Transverse colon (tissue), 4 donors: ENCODE data around the gene FLG. TPM values are rescaled to one million over a fixed set of nuclear protein-coding genes. Genes with fewer than 3 reads are reported as not detected.
"Not testable (repeated sequence)": the region's sequence is repeated elsewhere in the genome, so short reads cannot be mapped to it uniquely, and the experiment has no call there.

Experiments
- DNase-seq: peaks from one replicate; pipeline ENCODE4 v3.0.0-alpha.2; 2019
- H3K27ac ChIP-seq, 4 donors: fragments of 200-600 bp; sonication (generic); 2 replicates each; pipeline ENCODE4 v1.5.1; 2016 to 2018; ENCODE audit warnings: inconsistent platforms in 4 of 4
- H3K27me3 ChIP-seq: fragments of 200-600 bp; sonication (generic); 2 replicates; pipeline ENCODE4 v1.5.1; 2017; ENCODE audit warnings: inconsistent platforms
- H3K36me3 ChIP-seq, 4 donors: fragments of 200-600 bp; sonication (generic); 2 replicates each; pipeline ENCODE4 v1.5.1; 2017 to 2019; ENCODE audit warnings: inconsistent platforms in 4 of 4
- H3K4me1 ChIP-seq, 4 donors: fragments of 200-600 bp; sonication (generic); 2 replicates each; pipeline ENCODE4 v1.5.1; 2017 to 2020; ENCODE audit warnings: inconsistent platforms in 4 of 4
- H3K4me3 ChIP-seq, 4 donors: fragments of 200-600 bp; sonication (generic); 1 replicate in 1 of 4; 2 replicates in 3 of 4; pipeline versions ENCODE4 v1.5.1 to v1.6.1; 2017 to 2019; ENCODE audit warnings: inconsistent platforms in 4 of 4
- H3K9me3 ChIP-seq, 2 donors: fragments of 200-600 bp; sonication (generic); 2 replicates each; pipeline ENCODE4 v1.5.1; 2017 to 2019; ENCODE audit warnings: inconsistent platforms in 2 of 2
- WGBS, 2 donors: methylation state at CpG; one replicate each; pipeline ENCODE4 v1.1.5; 2018; ENCODE audit warnings: low coverage in 1 of 2; 5-methylcytosine and 5-hydroxymethylcytosine counted together
- in situ Hi-C, 4 donors: fragments of 200-750 bp; cut with MboI; loops; one replicate each; pipeline versions ENCODE4 v1.15.0 to v1.15.1; 2017; ENCODE audit warnings: low sequenced_read_pairs in 3 of 4, low pct_ligation_motif_present in 1 of 4, low pct_unique_long_range_greater_than_20kb in 1 of 4
- intact Hi-C: fragments of 100-400 bp; cut with DNase I; formaldehyde crosslinking; loops from one replicate; pipeline ENCODE4 v1.15.1; 2023; ENCODE audit warnings: low total_unique reads
- total RNA-seq, 4 donors: library from RNA; depleted of rRNA; stranded (reverse); fragments of >200 nt; gene quantifications; one replicate each; pipeline ENCODE4 v1.1.0, GENCODE V29; 2016

The FLG gene
- total RNA-seq, 4 donors from 2014 or later = not detected

GRCh38 chr1:152303139-152303872 is 21.7 kb downstream of the FLG start:
- H3K27me3 ChIP-seq, H3K4me1 ChIP-seq, H3K4me3 ChIP-seq, intact Hi-C loops, DNase-seq, H3K36me3 ChIP-seq, H3K9me3 ChIP-seq, in situ Hi-C loops, H3K27ac ChIP-seq: not testable (repeated sequence)
- WGBS, 2 donors = 92 to 95% methylated on average over 4 to 22 of the region's 25 CpGs

GRCh38 chr1:152256394-152256793 is 68.6 kb downstream of the FLG start:
- H3K36me3 ChIP-seq, H3K27ac ChIP-seq, in situ Hi-C loops, H3K4me1 ChIP-seq, intact Hi-C loops, H3K4me3 ChIP-seq, H3K27me3 ChIP-seq, DNase-seq, H3K9me3 ChIP-seq: not testable (repeated sequence)
- 67 to 89% methylated on average over 3 to 14 of the region's 21 CpGs for WGBS, 2 donors

Other genes with a start within 250 kb of the FLG start
- not detected for gene TCHHL1, start 236.2 kb downstream of the FLG start, total RNA-seq
- under 1 TPM in 1 of 4 donors, not detected in 3; under 0.01 TPM for gene TCHH, start 209.8 kb downstream of the FLG start, total RNA-seq
- not detected for gene RPTN, start 166.0 kb downstream of the FLG start, total RNA-seq
- not detected for gene HRNR, start 101.0 kb downstream of the FLG start, total RNA-seq
- gene FLG2, start 34.8 kb upstream of the FLG start, total RNA-seq = not detected
- not detected for gene CRNN, start 89.0 kb upstream of the FLG start, total RNA-seq
- not detected for gene LCE5A, start 185.6 kb upstream of the FLG start, total RNA-seq
- gene CRCT1, start 189.2 kb upstream of the FLG start, total RNA-seq = not detected
- gene LCE3E, start 241.5 kb upstream of the FLG start, total RNA-seq = not detected